GM18526 (cell line): Measurements from ENCODE around the gene EYS.

ENCODE experiments used
- POLR2A ChIP-seq: IDR thresholded peaks from 3 replicates; pipeline ENCODE4 v1.6.1; 2011; ENCODE audit not compliant: insufficient read length; ENCODE audit errors: extremely low read depth

EYS gene

GRCh38 chr6:64732888-64733287 is 974.1 kb downstream of the EYS start:
- no peak for TF ChIP-seq POLR2A

GRCh38 chr6:64729522-64729921 is 977.5 kb downstream of the EYS start:
- no peak for TF ChIP-seq POLR2A

- no peak for TF ChIP-seq POLR2A
Measured at GRCh38 chr6:64727075-64727474, 980.0 kb downstream of the EYS start.

GRCh38 chr6:64724091-64724490 is 982.9 kb downstream of the EYS start:
- TF ChIP-seq POLR2A: no peak

- no peak for TF ChIP-seq POLR2A
Measured at GRCh38 chr6:64723327-64724058, 983.5 kb downstream of the EYS start.

GRCh38 chr6:64721865-64722264 is 985.2 kb downstream of the EYS start:
- no peak for TF ChIP-seq POLR2A

GRCh38 chr6:64717281-64717680 is 989.7 kb downstream of the EYS start:
- no peak for TF ChIP-seq POLR2A

- no peak for TF ChIP-seq POLR2A
Measured at GRCh38 chr6:64715624-64716023, 991.4 kb downstream of the EYS start.

- no peak for TF ChIP-seq POLR2A
Measured at GRCh38 chr6:64714073-64714472, 993.0 kb downstream of the EYS start.

GRCh38 chr6:64713175-64713574 is 993.9 kb downstream of the EYS start:
- no peak for TF ChIP-seq POLR2A

GRCh38 chr6:64712606-64713005 is 994.4 kb downstream of the EYS start:
- TF ChIP-seq POLR2A: no peak

- TF ChIP-seq POLR2A: no peak
Measured at GRCh38 chr6:64703922-64704321, 1003.1 kb downstream of the EYS start.

GRCh38 chr6:64696053-64696452 is 1011.0 kb downstream of the EYS start:
- no peak for TF ChIP-seq POLR2A

- TF ChIP-seq POLR2A: no peak
Measured at GRCh38 chr6:64694356-64694755, 1012.7 kb downstream of the EYS start.

- no peak for TF ChIP-seq POLR2A
Measured at GRCh38 chr6:64691064-64691463, 1016.0 kb downstream of the EYS start.

GRCh38 chr6:64685401-64685800 is 1021.6 kb downstream of the EYS start:
- TF ChIP-seq POLR2A: no peak

- no peak for TF ChIP-seq POLR2A
Measured at GRCh38 chr6:64683682-64684081, 1023.3 kb downstream of the EYS start.
